Naive B cell (primary cell): ENCODE results near the gene DTNBP1. TPM values are rescaled to one million over a fixed set of nuclear protein-coding genes. Genes with fewer than 3 reads are reported as not detected.

Experiments used
- ATAC-seq, 2 donors: fragments of 150-1000 bp; cut with Tn5 transposase; 2 replicates each; pipeline ENCODE4 v1.10.0; 2021; ENCODE audit warnings: low read depth in 2 of 2, mild to moderate bottlenecking in 2 of 2, moderate library complexity in 2 of 2
- DNase-seq: peaks from one replicate; pipeline ENCODE4 v3.0.0; 2022
- H3K27ac Mint-ChIP-seq, 6 donors: one replicate each; pipeline ENCODE4 v1.8.0; 2020 to 2022; ENCODE audit warnings: mild to moderate bottlenecking in 6 of 6, mixed read lengths in 6 of 6, moderate library complexity in 5 of 6, inconsistent platforms in 2 of 6
- H3K27me3 Mint-ChIP-seq, 3 donors: one replicate each; pipeline ENCODE4 v1.8.0; 2021 to 2022; ENCODE audit warnings: mixed read lengths in 3 of 3, mild to moderate bottlenecking in 1 of 3
- H3K36me3 Mint-ChIP-seq, 2 donors: one replicate each; pipeline ENCODE4 v1.8.0; 2020 to 2022; ENCODE audit warnings: mixed read lengths in 2 of 2, inconsistent platforms in 1 of 2, mild to moderate bottlenecking in 1 of 2
- H3K4me1 Mint-ChIP-seq, 3 donors: one replicate each; pipeline ENCODE4 v1.8.0; 2020 to 2022; ENCODE audit warnings: mixed read lengths in 3 of 3, inconsistent platforms in 1 of 3, mild to moderate bottlenecking in 1 of 3, moderate library complexity in 1 of 3
- H3K4me3 Mint-ChIP-seq, 8 donors: one replicate each; pipeline ENCODE4 v1.8.0; 2020 to 2022; ENCODE audit warnings: mild to moderate bottlenecking in 8 of 8, mixed read lengths in 8 of 8, moderate library complexity in 8 of 8, inconsistent platforms in 2 of 8
- H3K9me3 Mint-ChIP-seq, 7 donors: one replicate each; pipeline ENCODE4 v1.8.0; 2020 to 2022; ENCODE audit warnings: mixed read lengths in 7 of 7, mild to moderate bottlenecking in 5 of 7, inconsistent platforms in 2 of 7, moderate library complexity in 1 of 7
- polyA plus RNA-seq, 6 donors: library from polyadenylated mRNA; unstranded; fragments of 300-500 nt; fragmentation: Illumina TruSeq; gene quantifications; one replicate each; pipeline ENCODE4 v1.2.3, GENCODE V29; 2021; ENCODE audit warnings: low read depth in 6 of 6

The DTNBP1 gene, protein sequence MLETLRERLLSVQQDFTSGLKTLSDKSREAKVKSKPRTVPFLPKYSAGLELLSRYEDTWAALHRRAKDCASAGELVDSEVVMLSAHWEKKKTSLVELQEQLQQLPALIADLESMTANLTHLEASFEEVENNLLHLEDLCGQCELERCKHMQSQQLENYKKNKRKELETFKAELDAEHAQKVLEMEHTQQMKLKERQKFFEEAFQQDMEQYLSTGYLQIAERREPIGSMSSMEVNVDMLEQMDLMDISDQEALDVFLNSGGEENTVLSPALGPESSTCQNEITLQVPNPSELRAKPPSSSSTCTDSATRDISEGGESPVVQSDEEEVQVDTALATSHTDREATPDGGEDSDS
- polyA plus RNA-seq, result 100 to 1,000 TPM in 1 of 6 donors, 10 to 100 TPM in 5; 60.2 to 108 (median 77.4) TPM

DNA sequence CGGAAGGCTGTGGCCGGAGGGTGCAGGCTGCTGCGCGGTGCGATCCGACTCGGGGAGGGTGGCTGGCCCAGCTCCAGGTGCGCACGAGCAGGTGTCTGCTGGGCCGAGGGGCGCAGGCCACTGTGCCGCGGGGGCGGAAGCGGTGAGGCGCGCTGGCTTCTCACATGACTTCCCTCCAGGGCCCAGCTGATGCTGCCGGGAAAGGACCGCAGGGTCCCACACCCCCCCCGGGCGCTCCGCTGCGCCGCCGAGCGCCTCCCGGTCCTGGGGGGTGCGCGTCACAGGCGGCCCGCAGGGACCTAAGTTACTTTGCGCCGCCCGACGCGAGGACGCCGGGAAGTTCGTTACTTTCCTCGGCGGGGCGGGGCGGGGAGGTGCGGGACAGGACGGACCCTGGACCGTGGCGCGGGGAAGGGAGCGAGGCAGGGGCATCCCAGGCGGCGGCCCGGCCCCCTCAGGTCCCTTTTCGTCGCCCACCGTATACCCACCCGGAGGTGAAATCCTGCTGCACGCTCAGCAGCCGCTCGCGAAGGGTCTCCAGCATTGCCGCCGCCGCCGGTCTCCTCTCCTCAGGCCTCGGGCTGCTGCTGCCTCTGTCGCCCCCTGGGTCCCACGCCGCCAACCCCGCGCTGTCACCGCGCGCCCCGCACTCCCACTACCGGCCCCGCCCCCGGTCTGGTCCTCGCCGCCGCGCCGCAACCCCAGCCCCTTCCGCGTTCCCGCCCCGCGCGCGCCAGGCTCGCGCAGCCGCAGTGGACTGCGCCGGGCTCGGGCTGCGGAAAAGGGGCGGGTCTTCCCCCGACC is at the start of gene DTNBP1:
TSS of gene DTNBP1 (minus strand) at position 703 of the 804 bp plus-strand sequence. CDS start at position 544, 159 bp downstream.
- Mint-ChIP-seq H3K27me3 (peaks cover 0 to 3% (median 0%) of the 10 kb centered on the region in 3 donors), H3K36me3 (peaks cover 0 to 7% of the 10 kb centered on the region in 2 donors), H3K27ac (peak within 1 kb of the TSS; percentile 84 to 98 (median 96)), H3K4me1 (peaks cover 25 to 51% (median 30%) of the 10 kb centered on the region in 3 donors), H3K4me3 (peak within 1 kb of the TSS; percentile 59 to 95 (median 86)), H3K9me3 (no peaks in the 10 kb centered on the region)
- DNase-seq (peak; percentile 96), ATAC-seq (peak; percentile 76)

DNA sequence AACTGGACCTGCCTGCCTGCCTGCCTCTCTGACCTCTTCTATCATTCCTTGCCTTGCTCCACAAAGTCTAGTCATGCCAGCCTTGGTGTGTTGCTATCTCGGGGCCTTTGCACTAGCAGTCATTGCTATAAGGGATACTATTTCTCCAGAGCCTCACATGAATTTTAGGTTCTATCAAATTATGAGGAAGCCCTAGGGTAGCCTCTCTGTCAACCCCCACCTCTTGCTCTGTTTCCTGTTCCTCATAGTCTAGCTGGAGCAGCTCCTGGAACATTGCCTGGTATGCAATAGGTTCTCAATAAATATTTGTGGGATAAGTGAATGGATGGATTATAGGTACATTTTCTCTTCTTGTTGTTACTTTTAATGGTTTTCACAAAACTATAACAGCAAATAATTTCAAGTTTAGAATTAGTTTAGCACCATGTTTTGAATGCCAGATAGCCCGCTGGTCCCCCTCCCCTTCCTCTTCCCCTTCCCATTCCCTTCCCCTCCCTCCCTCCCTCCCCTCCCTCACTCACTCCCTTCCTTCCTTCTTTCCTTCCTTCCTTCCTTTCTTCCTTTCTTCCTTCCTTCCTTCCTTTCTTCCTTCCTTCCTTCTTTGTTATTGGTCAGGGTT is 46.9 kb upstream of the DTNBP1 start:
- Mint-ChIP-seq H3K36me3 (no peaks in the 10 kb centered on the region), H3K27me3 (peaks cover 0 to 9% (median 4%) of the 10 kb centered on the region in 3 donors), H3K9me3 (peaks cover 0 to 4% (median 0%) of the 10 kb centered on the region in 7 donors), H3K27ac (peak overlapping the region in 1 of 6 donors; percentile 70), H3K4me3 (no peak overlapping the region), H3K4me1 (no peaks in the 10 kb centered on the region)
- ATAC-seq, result no peak
- no peak for DNase-seq

DNA sequence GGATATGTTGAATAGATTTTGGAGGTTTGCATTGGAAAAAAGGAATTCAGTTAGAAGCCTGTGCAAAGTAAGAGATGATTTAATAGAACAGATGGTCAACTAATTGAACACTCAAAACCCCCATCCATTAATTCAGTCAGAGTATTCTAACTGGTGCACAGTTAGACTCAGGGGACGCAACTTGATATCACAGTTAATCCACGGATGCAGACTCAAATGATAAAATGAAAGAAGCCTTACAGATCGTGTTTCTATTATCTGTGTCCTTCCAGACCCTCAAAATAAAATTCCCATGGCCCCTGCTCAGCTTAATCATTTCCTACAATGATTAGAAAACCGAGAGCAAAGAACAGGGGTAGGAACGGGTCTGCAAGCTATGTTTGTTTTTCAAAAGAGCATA is 45.4 kb upstream of the DTNBP1 start:
- no peak for DNase-seq
- Mint-ChIP-seq H3K9me3 (peaks cover 0 to 12% (median 8%) of the 10 kb centered on the region in 7 donors), H3K36me3 (peaks cover 0 to 7% of the 10 kb centered on the region in 2 donors), H3K4me3 (no peak overlapping the region), H3K27me3 (peaks cover 0 to 9% (median 5%) of the 10 kb centered on the region in 3 donors), H3K27ac (no peak overlapping the region), H3K4me1 (no peaks in the 10 kb centered on the region)
- no peak for ATAC-seq

DNA sequence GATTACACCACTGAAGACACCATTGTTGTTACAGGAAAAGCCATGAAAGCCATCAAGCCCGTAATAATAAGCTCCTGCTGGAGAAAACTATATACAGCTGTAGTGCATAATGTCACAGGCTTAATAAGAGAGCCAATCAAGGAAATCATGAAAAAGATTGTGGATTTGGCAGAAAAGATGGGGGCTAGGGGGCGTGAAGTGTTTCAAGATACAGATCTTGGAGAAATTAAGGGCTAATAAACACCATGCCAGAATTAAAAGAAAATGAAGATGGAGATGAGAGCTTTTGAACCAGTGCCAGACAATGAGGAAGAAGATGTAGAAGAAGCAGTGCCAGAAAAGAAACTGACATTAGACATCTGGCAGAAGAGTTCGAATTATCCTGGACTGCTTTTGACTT is 43.2 kb upstream of the DTNBP1 start:
- H3K4me3 Mint-ChIP-seq, result no peak overlapping the region
- ATAC-seq, result no peak

DNA sequence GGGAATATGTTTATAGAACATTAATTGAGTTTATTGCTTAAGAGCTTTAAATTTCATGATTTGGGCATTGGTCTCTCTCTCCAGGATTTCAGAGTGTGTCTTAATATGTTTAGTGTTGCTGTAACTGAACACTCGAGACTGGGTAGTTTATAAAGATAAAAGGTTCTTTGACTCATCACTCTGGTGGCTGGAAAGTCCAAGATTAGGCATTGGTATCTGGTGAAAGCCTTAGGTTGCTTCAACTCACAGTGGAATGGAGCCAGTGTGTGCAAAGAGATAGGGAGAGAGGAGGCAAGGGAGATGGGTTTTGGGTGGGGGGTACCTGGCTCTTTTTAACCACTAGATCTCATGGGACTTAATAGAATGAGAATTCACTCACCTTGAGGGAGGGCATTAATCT is 35.6 kb upstream of the DTNBP1 start:
- H3K4me1 Mint-ChIP-seq, result no peaks in the 10 kb centered on the region

More for the DNA sequence above, 43.2 kb upstream of the DTNBP1 start:
- H3K4me1 Mint-ChIP-seq, result no peaks in the 10 kb centered on the region
- peaks cover 0 to 9% (median 9%) of the 10 kb centered on the region in 3 donors for H3K27me3 Mint-ChIP-seq
- peaks cover 0 to 8% of the 10 kb centered on the region in 2 donors for H3K36me3 Mint-ChIP-seq
- H3K9me3 Mint-ChIP-seq, result peaks cover 0 to 24% (median 9%) of the 10 kb centered on the region in 7 donors
- DNase-seq, result no peak
- no peak overlapping the region for H3K27ac Mint-ChIP-seq

DNA sequence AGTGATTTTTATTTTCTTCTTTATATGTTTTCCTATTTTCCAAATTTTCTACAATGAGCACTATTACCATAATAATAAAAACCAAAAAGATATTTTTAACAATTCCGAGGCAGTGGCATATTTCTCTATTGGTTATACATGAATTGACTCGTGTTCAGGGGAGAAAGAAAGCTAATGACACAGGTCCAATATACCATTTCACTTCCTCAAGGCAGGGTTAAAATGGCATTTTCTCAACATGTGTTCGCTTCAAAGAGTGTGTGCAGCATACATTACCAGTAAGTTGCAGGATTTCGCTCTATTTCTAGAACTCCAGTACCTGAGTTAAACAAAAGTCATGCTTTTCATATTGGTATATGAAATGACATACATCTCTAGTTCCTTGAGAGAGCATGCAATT is 35.1 kb upstream of the DTNBP1 start:
- no peak for DNase-seq
- no peak for ATAC-seq
- Mint-ChIP-seq H3K4me3 (no peak overlapping the region), H3K36me3 (no peaks in the 10 kb centered on the region), H3K9me3 (peaks cover 0 to 8% (median 0%) of the 10 kb centered on the region in 7 donors), H3K4me1 (no peaks in the 10 kb centered on the region), H3K27ac (no peak overlapping the region), H3K27me3 (peaks cover 0 to 4% (median 0%) of the 10 kb centered on the region in 3 donors)

More for the DNA sequence above, 35.6 kb upstream of the DTNBP1 start:
- peaks cover 0 to 3% of the 10 kb centered on the region in 2 donors for H3K36me3 Mint-ChIP-seq
- no peak overlapping the region for H3K27ac Mint-ChIP-seq
- no peak overlapping the region for H3K4me3 Mint-ChIP-seq
- peaks cover 0 to 14% (median 3%) of the 10 kb centered on the region in 7 donors for H3K9me3 Mint-ChIP-seq
- ATAC-seq, result no peak
- peaks cover 0 to 4% (median 0%) of the 10 kb centered on the region in 3 donors for H3K27me3 Mint-ChIP-seq
- DNase-seq, result no peak

DNA sequence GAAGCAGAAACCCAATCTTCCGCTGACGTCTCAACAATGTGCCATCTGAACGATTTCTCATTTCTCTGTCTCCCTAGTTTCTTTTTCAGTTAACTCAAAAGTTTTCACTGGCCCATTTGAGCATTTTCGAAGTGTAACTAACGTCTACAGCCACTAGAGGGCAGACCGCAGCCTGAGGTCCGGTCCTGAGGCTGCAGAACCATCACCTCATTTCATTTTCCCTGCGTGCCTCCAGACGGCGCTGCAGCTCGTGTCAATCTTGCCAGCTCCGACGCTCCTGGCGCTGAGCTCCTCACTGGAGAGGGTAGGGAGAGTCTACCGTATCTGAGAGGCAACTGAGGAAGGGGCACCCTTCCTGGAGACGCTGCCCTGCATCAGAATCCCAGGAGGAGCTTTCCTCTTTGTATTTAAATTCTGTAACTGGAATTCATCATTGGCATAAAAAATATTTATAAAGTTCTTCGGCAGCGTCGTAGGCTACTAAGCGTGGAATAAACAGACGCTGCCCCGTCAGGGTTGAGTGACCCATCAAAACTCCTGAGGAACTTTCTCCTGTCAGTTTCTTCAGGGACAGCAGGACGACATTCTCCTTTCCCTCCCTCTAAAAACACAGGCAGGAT is 28.5 kb upstream of the DTNBP1 start:
- peak overlapping the region in 6 of 8 donors; percentile 22 to 81 (median 50) for H3K4me3 Mint-ChIP-seq
- H3K27ac Mint-ChIP-seq, result peak overlapping the region in 5 of 6 donors; percentile 34 to 73 (median 65)
- peak; percentile 81 for DNase-seq
- ATAC-seq, result peak; percentile 94 to 97
- H3K4me1 Mint-ChIP-seq, result peaks cover 7 to 13% (median 10%) of the 10 kb centered on the region in 3 donors
- H3K36me3 Mint-ChIP-seq, result no peaks in the 10 kb centered on the region
- H3K9me3 Mint-ChIP-seq, result no peaks in the 10 kb centered on the region
- no peaks in the 10 kb centered on the region for H3K27me3 Mint-ChIP-seq

DNA sequence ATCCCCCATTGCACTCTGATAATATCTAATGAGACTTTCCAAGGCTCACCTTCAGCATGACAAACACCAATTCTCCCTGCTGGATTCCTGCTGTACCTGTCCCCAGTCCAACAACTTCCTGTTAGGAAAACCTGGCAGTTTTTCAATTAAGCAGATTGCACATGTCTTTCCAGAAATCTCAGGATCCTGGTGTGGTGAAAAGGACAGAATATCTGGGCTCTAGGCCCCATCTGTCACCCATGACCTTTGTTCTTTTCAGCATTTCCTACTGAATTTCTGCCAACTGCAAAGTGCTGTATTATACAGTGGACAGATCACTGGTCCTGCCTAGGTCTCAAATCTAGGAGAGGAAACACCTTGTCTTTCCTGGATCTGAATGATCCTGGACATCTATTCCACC is 27.7 kb upstream of the DTNBP1 start:
- ATAC-seq (no peak), DNase-seq (no peak)
- no peaks in the 10 kb centered on the region for H3K36me3 Mint-ChIP-seq
- no peaks in the 10 kb centered on the region for H3K27me3 Mint-ChIP-seq
- H3K9me3 Mint-ChIP-seq, result no peaks in the 10 kb centered on the region
- H3K27ac Mint-ChIP-seq, result peak overlapping the region in 3 of 6 donors; percentile 47 to 76 (median 73)
- H3K4me3 Mint-ChIP-seq, result no peak overlapping the region
- H3K4me1 Mint-ChIP-seq, result peaks cover 10 to 13% (median 10%) of the 10 kb centered on the region in 3 donors

DNA sequence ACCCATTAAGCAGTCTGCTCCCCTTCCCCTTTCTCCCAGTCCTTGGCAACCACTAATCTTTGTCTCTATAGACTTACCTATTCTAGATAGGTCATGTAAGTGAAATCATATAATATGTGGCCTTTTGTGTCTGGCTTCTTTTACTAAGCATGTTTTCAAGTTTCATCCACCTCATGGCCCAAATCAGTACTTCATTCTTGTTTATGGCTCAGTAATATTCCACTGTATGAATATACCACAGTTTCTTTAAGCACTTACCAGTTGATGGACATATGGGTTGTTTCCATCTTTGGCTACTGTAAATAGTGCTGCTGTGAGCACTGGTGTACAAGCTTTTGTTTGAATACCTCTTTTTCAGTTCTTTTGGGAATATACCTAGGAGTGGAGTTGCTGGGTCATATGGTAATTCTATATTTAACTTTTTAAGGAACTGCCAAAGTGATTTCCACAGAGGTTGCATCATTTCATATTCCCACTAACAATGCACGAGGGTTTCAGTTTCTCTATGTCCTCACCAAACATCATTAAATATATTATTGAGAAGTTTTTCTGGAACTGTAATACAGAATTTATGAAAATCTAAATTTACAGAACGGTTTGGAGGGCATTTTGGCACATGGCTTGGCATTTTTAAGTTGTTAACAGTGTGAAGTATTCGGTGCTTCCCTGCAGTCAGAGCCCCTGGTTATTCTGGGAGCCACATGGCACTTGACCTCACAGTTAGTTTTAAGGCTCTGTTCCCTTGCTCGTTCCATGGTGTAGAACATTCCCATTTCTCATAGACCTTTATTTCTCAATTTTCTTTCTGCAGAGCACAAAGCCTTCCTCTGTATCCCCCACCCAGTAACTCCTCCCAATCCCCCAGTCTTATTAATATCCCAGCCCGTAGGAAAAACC is 27.0 kb upstream of the DTNBP1 start:
- no peaks in the 10 kb centered on the region for H3K36me3 Mint-ChIP-seq
- H3K27ac Mint-ChIP-seq, result peak overlapping the region in 2 of 6 donors; percentile 73 to 76
- H3K4me3 Mint-ChIP-seq, result no peak overlapping the region
- no peaks in the 10 kb centered on the region for H3K9me3 Mint-ChIP-seq
- ATAC-seq (no peak), DNase-seq (no peak)
- H3K27me3 Mint-ChIP-seq, result no peaks in the 10 kb centered on the region
- H3K4me1 Mint-ChIP-seq, result peaks cover 10 to 13% (median 10%) of the 10 kb centered on the region in 3 donors

DNA sequence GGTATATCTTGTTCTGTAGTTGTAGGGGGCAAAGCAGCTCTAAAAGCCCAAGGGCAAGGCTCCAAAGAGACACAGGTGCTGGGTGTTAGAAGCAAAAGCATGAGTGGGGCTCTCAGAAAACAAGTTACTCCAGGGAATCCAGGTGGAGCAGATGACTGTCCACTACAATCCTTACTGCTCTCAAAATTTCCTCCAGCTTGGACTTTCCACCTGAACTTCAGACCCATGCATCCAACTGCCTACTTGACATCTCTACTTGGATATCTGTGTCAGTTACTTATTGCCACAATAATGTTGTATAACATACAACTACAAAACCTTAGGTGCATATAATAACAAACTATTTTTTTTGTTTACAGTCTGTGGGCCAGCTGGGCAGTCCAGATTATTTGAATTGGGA is 22.8 kb upstream of the DTNBP1 start:
- peak overlapping the region in 1 of 6 donors; percentile 59 for H3K27ac Mint-ChIP-seq
- ATAC-seq (no peak), DNase-seq (no peak)
- H3K9me3 Mint-ChIP-seq, result peaks cover 0 to 5% (median 3%) of the 10 kb centered on the region in 7 donors
- peaks cover 0 to 6% (median 4%) of the 10 kb centered on the region in 3 donors for H3K4me1 Mint-ChIP-seq
- H3K36me3 Mint-ChIP-seq, result peaks cover 0 to 7% of the 10 kb centered on the region in 2 donors
- H3K4me3 Mint-ChIP-seq, result no peak overlapping the region
- no peaks in the 10 kb centered on the region for H3K27me3 Mint-ChIP-seq

DNA sequence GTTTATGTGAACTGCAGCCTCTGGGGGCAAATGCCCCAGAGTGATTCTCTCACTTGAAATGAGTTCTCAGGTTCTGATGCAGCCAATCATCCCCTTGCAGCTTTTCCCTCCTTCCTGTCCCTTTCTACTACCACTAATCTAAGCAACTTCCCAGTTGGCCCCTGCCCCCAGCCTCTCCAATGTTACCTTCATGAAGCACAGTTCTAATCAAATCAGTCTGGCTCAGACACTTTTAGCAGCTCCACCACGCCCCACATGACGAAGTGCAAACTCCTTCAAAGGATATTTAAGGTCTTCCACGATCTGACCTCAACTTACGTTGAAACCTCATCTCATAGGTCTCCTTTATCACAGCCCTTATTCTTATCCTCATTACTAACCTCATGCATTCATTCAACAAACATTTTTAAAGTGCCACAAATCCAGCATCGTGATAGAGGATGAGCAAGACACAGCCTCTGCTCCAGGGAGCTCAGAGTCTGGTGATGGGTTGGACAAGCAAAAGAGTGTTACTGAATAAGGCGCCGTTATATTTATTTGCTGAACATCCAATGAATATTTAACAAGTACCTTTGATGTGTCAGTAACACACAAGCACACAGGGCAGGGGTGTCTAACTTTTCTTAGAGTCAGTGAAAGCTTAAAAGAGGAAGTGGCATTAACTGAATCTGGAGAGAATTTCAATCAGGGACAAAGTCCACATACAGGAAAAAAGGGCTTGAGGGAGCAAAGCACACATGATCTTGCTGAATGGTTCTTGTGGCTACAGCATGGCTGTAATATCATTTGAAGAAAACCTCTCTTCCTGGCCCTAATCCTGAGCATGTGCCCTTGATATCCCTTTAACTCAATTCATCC is 20.4 kb upstream of the DTNBP1 start:
- DNase-seq (no peak), ATAC-seq (peak; percentile 14 to 39)
- Mint-ChIP-seq H3K9me3 (peaks cover 0 to 5% (median 3%) of the 10 kb centered on the region in 7 donors), H3K36me3 (peaks cover 0 to 7% of the 10 kb centered on the region in 2 donors), H3K27ac (no peak overlapping the region), H3K4me1 (peaks cover 0 to 6% (median 4%) of the 10 kb centered on the region in 3 donors), H3K4me3 (no peak overlapping the region), H3K27me3 (no peaks in the 10 kb centered on the region)
